GM18499 (cell line): ENCODE measurements around the gene BMP7.

Experiments used
- ATAC-seq: cut with Tn5 transposase; IDR thresholded peaks from one replicate; pipeline ENCODE4 v1.9.1; 2021; ENCODE audit warnings: moderate number of reproducible peaks; ENCODE audit not compliant: insufficient read depth, unreplicated experiment

BMP7 gene

DNA sequence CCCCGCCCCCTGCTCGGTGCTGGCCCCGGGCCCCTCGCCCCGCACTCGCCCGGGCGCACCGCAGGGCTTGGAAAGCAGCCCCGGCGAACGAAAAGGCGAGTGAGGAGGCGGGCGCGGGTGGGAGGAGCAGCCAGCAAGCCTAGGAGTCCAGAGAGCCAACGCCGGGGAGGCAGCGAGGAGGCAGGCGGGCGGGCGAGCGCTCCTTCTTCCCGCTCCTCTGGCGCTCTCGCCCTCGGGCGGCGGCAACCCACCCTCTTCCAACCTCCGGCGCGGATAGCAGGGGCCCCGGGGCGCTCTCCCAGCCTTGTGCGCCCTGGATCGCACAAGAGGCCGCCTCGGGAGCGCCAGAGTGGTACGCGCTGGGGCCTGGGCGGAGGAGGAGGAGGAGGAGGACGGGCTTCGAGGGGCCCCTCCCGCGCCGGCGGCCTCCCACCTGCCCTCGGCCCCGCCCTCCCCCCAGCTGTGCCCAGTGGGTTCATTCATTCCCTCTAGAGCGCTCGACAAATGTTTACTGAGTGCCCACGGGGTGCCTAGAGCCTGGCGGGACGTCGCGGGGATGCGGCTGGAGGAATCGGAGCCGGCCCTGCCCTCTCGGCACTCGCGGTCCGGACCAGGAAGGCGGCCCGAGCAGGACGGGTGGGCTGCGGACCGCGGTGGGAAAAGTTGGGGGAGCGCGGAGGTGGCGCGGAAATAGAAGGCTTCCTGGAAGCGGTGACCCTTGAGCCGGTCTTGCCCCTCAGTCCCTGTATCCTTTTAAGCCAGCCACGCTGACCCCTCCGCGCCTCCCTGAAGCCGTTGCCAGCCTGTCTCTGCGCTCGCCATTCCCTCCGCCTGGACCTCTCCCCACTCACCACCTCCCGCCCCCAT is at the start of gene BMP7:
BMP7 (minus strand) TSS at position 351 of the 867 bp plus-strand sequence. CDS start 519 bp downstream, outside the sequence.
- ATAC-seq, result no peak

DNA sequence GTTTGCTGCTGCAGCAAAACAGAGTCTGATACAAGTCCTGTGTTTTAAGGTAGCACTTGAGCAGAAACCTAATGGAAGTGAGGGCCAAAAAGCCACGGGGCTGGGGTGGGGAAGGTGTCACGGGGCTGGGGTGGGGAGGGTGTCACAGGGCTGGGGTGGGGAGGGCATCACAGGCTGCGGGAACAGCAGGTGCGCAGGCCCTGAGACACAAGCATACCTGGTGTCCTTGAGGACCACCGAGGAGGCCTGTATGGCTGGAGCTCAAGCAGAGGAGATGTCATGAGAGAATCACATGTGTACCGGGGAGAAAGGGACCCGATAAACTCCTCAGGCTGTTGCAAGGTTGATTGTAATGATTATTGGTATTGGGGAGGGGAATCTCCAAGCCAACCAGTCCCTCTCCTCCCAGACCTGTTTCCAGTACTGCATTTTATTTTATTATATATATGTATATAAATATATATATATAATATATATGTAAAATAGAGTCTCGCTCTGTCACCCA is 49.6 kb upstream of the BMP7 start:
- ATAC-seq, result no peak

DNA sequence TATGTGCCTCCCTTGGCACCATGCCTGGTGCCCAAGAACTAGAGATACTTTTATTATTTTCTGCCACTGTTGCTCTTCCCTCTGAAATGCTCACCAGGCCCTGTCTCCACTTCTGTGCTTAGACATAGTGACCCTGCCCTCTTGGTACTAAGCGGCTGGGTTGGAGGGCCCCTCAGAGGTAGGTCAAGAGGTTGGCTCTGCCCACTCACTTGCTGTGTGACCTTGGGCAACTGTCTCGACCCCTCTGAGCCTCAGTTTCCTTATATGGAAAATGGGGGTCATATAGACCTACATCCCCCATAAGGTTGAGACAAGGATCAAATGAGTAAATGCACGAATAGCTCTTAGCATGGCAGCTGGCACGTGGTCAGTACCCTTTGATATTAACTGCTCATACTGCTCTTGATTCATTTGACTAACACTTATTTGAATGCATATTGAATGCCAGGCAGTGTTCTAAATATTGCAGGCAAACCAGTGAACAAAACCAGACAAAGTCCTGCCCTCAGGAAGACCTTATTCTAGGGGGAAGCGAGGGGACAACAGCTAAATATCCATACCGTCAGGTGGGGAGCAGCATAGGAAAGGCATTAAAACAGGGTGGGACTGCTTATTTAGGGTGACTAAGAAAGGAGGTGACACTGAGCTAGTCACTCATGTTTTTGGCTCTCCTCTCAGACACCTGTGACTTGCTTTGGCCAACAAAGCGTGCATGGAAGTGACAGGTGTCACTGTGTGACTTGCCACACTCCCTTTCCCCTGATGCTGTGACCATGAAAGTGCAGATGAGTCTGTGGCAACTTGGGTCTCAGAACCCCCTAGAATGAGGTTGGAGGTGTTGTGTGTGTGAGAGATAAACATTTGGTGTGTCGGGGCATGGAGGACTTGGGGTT is 48.9 kb upstream of the BMP7 start:
- no peak for ATAC-seq

DNA sequence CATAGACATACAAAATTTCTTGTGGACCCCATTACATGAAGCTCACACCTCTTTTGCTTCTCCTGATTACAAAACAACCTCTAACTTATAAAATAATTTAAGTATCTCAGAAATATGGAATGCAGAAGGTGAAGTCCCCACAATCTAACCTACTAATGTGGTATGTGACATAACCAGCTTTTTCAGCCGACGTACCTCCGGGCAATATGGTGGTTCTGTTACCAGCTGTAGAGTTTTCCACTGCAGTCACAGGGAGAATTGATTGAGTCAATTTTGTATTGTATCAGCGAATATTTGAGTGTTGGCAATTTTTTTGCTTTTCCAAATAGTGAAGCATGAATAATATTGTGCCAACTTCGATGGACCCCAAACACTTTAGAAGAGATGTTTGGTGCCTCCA is 47.5 kb upstream of the BMP7 start:
- ATAC-seq, result no peak

DNA sequence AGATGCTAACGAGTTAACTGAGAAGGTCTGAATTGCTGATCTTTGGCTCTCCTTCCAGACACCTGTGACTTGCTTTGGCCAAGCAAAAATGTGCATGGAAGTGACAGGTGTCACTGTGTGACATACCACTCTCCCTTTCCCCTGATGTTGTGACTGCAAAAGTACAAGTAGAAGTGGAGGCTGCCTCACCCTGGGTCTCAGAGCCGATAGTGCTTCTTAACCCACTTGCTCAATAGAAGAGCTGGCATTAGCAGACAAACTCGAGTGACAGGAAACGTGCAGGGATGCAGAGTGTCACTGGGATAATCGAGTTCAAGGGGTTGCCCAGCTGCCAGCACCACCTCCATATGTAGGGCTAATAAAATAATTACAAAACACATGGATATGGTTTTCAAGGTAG is 46.8 kb upstream of the BMP7 start:
- no peak for ATAC-seq

DNA sequence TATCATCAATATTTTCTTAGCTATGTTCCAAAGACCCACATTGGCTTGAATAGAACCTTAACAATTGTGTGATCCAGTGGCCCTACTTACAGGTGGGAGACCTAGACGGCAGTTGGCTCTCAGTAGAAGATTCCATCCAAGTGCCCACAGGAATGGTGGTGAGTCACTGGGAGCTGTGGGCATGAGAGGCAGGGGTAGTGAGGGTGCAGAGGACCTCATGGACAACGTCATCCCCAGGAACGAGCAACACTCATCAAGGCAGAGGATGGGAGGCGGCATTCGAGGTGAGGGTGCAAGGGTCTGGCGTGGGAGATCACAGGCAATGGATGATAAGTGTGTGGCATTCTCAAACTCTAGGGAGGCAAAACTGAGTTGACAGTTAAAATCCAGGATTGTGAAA is 45.7 kb upstream of the BMP7 start:
- ATAC-seq, result no peak

DNA sequence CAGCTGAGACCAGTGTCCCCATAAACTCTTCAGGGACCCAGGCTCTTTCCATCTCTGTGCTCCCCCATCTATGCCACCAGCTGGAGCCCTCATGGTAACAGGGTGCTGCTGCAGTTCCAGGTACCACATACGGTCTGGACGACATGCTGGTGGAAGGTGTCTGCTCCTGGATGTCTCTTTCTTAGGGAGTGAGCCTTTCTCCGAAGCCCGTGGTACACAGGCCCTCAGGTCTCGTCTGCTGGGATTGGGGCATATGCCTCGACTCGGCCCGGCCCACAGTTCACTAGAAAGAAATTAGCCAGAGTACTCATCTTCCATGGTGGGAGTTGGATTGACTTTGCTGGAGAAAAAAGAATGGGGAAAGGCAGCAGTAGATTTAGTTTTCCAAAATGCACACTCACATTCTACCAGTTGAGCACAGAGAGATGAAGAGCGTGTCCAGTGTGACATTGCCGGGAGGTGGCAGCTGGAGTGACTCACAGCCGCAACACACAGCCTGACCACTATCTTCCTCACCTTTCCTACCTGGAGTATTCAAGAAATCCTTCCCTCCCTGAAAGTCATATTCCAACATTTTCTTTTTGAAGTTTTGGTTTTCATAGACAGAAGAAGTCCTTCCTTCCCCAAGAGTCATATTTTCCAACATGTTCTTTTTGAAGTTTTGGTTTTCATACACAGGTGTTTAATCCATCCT is 44.5 kb upstream of the BMP7 start:
- no peak for ATAC-seq

DNA sequence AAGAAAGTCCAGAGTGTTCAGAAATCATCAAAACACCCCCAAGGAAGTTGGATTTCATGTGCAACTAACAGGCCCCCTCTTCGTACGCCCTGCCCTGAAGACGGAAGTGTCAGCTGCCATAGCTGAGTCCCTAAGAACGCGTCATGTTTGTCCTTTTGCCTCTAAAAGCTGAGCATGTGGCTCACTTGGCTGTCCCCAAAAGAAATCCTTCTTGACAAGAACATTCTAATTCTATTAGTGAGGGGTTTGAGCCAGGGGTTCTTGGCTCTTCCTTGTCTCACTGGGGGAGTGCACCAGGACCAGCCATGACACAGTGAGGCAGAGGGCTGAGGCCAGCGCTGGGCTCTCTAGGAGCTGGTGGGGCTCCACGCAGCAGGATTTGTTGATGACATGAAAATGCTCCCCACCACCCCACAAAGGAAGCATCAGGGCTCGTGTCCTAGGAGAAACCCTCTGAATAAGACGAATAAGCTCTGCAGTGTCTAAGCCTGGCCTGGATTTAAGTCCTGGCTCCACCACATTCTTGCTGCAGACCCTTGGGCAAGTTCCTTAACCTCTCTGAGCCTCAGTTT is 43.2 kb upstream of the BMP7 start:
- no peak for ATAC-seq

DNA sequence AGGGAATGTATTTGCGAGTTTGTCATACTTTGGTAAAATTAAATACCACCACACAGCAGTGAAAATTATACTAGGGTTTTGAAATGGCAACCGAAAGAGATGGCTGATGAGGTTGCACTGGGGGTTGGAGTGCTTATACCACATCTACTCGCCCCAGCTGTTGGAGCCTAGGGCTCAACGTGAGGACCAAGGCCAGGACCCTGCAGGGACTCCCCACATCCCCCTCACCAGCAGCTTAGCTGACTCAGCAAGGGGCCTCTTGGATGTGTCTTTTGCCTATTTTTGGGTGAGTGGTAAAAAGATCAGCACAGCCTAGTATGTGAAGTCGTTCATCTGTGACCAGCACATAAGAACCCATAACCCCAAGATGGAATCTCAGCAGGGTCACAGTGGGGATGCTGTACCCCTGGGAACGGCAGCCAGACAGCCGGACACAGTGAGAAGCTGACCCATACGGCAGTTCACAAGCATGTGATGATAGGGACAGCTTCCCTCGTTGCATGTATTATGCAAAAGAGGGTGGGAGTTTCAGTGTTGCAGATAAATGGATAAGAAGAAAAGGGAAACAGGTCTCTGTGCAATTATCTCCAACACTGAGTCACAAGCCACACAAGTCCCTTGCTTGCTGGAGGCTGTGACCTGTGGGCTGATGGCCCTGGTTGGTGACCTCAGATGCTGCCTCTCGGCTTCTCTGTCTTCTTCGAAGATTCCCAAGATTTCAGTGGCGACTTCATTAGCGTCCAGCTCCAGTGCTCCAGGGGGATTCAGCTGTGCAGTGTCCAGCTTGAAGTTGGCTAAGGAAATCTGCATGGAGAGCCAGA is 42.2 kb upstream of the BMP7 start:
- ATAC-seq, result no peak

DNA sequence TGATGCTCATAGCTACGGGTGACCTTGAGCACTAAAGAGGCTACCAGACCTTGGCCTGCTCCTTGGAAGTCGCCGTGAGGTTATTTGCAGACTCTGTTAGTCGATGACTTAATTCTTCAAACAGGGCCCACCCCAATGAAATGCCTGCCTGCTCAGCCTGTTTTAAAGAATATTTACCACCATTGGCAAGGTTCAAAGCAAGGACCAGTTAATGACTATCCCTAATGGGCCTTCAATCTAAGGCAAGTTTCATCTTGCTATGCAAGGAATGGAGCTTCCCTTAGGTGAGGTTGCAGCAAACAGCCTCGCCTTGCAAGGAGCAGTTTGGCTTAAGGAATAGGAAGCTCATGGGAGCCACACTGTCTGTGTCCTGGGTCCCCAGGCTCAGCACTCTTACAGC is 40.3 kb upstream of the BMP7 start:
- ATAC-seq, result no peak

DNA sequence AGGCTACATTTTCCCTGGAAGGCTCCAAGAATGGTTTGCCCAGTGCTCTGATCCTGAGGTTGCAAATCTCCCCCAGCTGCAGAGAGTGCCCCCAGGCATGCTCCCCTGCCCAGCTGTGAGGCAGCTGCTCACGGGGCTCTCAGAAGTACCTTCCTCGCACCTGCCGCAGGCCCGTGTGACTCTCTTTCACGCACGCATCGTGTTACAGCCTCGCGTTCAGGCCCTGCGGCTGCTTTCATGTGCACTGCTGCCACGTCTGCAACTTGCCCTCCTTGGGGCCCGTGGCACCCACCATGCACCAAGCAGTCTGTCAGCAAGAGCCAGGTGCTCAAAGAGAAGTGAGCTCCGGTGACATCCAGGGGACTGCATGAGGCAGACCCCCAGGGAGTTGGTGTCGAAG is 34.6 kb upstream of the BMP7 start:
- no peak for ATAC-seq

DNA sequence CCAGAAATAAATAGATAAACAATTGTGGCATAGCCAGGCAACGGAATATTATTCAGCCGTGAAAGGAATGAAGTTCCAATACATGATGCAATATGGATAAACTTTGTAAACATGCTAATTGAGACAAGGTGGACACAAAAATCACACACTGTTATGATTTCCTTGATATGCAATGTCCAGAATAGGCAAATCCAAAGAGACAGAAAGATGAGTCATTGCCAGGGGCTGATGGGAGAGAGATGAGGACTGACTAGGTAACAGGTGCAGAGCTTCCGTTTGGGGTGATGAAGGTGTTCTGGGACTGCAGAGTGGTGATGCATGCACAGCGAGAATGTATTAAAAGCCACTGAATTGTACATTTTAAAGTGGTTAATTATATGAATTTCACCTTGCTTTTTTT is 32.0 kb upstream of the BMP7 start:
- no peak for ATAC-seq

DNA sequence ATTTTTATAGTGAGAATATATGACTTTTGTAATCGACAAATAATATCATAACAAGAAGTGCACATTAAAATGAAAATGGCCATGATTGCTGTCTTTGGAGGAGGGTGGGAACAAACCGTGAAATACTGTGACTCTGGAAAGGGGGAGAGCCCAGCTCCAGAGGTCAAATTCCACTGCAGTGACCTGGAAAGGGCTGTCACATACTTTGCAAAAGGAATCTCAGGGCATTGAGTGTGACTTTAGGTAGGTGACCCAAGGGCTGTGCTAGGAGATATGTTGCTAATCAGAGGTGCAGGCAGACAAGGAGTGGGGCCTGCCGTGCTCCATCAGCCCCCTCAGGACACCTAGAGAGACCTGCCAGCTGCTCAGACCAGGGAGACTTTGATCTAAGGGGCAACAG is 28.1 kb upstream of the BMP7 start:
- ATAC-seq, result no peak

DNA sequence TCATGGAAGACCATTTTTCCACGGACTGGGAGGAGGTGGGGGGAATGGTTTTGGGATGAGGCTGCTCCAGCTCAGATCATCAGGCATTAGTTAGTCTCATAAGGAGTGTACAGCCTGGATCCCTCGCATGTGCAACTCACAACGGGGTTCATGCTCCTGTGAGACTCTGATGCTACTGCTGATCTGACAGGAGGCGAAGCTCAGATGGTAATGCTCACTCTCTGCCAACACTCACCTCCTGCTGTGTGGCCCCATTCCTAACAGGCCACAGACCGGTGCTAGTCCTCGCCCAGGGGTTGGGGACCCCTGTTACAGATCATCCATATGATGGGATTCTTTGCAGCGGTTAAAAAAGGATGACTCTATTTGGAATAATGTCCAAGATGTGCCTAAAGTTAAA is 27.6 kb upstream of the BMP7 start:
- ATAC-seq, result no peak

DNA sequence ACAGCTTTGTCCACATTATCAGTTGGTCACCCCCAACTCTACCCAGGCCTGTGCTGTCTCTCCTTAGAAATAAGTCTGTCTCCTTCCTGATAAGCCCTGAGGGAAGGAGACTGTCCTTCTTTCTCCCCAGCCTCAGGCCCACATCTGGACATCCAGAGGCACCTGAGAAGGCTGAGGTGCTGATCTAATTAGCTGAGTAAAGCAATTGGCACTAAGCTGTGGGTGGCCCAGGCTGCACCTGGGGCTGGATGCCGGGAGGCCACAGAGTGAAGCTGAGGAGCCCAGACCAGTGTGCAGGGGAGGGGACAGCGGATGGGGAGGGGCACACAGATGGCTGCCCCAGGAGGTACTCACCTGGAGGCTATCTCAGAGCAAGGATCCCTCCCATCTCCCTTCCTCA is 26.2 kb upstream of the BMP7 start:
- no peak for ATAC-seq

DNA sequence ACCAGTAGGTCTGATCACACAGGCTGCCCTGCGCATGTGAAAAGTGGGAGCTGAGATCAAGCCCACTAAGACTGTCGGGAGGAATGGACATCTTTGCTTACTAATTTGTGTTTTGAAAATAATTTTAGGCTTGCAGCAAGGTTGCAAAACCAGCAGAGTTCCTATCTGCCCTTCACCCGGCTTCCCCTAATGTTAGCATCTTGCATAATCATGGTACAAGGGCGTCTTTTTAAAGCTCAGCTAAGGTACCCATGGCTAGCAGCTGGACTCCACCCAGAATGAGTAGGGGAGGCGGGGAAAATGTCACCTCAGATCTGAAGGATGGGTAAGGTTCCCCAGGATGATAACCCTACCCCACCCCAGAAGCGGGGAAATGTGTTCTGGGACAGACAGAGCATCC is 25.3 kb upstream of the BMP7 start:
- no peak for ATAC-seq

DNA sequence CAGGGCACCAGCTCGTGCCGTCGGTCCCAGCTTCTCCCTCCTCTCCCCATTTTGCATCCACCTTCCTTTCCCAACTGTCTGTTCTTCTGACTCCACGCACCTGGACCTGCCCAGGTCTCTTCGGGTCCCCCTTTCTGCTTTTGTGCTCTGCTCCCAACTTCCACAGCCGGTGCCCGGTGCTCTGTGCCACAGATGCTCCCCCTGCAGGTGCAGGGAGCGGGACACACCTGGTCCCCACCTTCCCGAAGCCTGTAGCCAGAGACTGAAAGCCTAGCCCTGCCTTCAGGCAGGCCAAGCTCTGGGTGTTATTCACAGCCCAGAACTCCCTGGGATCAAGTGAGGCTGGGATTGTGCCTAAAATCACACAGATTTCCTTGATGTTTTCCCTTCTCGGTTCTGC is 24.6 kb upstream of the BMP7 start:
- no peak for ATAC-seq

DNA sequence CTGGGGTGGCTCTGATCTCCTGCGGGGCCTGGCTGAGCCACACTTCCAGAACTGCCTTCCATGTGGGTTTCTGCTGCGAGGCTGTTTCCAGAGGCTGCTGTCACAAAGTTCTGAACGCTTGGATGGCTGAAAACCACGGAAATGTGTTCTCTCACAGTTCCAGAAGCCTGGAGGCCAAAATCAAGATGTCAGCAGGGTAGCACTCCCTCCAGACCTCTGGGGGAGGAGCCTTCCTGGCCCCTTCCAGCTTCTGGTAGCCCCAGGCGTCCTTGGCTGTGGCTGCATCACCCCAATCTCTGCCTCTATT is 23.7 kb upstream of the BMP7 start:
- no peak for ATAC-seq

DNA sequence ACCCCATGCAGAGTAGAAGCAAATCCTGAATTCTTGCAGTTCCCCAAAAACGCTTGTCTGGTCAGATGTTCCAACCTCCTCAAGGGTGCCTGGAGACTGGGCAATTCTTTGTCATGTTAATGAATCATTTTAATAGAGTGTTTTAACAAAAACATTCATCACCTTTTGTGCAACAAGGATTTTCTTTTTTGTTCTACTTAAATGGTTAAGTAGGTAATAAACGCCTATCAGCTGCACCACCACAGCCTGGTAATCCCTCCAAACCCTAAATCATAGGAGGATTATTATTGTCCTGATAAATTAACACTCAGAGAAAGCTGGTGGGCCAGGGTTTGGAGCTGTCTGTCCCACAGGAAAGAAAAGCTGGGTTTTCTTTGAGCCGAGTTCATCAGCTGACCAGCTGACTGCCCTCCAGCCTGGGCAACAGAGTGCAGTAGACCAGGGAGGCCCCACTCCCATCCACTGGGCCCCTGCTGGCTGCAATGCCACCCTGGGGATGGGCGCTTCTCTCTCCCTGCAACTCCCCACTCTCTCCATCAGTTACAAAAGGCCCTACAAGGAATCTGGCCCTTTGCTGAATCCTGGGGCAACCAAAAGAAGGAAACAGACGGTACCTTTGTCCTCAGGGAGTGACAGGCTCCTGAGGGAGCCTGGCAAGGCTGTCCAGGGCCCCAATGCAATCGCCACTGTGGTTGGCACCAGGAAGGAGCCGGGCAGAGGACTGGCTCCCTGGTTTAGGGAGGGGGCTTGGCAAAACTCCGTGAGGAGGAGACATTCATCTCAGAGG is 23.1 kb upstream of the BMP7 start:
- no peak for ATAC-seq
